Measurements from ENCODE around the gene DLGAP4.
A peak's percentile ranks its signal among the peaks of the same experiment; 100 is the strongest.

Gene DLGAP4

DNA sequence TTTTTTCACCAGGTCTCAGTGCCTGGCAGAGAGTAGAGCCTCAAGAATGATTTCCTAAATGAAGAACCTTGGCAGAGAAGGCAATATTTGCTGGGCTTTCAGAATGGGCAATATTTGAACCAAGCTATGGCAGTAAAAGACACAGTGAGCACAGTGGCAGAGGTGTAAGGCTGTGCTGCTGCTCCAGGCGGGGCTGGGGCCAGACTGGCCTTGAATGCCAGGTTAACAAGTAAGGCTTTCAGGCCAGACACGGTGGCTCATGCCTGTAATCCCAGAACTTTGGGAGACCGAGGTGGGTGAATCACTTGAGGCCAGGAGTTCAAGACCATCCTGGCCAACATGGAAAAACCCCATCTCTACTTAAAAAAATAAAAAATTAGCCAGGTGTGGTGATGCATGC is 226.7 kb downstream of the DLGAP4 start:
- ChIA-PET POLR2A (no interaction called here), CTCF (interaction anchor here (1.3 kb wide), 1 partner anchor 13 kb away, joined by 4 read pairs; no protein-coding TSS in a partner anchor)
- peak; percentile 4 for DNase-seq (ENCODE audit: extremely low spot score)
- TF ChIP-seq, protein P1, sequence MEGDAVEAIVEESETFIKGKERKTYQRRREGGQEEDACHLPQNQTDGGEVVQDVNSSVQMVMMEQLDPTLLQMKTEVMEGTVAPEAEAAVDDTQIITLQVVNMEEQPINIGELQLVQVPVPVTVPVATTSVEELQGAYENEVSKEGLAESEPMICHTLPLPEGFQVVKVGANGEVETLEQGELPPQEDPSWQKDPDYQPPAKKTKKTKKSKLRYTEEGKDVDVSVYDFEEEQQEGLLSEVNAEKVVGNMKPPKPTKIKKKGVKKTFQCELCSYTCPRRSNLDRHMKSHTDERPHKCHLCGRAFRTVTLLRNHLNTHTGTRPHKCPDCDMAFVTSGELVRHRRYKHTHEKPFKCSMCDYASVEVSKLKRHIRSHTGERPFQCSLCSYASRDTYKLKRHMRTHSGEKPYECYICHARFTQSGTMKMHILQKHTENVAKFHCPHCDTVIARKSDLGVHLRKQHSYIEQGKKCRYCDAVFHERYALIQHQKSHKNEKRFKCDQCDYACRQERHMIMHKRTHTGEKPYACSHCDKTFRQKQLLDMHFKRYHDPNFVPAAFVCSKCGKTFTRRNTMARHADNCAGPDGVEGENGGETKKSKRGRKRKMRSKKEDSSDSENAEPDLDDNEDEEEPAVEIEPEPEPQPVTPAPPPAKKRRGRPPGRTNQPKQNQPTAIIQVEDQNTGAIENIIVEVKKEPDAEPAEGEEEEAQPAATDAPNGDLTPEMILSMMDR (IDR thresholded peaks at IDR 0.05; ENCODE audit: control extremely low read depth, extremely low read depth, low read depth, missing control alignments) = no peak

DNA sequence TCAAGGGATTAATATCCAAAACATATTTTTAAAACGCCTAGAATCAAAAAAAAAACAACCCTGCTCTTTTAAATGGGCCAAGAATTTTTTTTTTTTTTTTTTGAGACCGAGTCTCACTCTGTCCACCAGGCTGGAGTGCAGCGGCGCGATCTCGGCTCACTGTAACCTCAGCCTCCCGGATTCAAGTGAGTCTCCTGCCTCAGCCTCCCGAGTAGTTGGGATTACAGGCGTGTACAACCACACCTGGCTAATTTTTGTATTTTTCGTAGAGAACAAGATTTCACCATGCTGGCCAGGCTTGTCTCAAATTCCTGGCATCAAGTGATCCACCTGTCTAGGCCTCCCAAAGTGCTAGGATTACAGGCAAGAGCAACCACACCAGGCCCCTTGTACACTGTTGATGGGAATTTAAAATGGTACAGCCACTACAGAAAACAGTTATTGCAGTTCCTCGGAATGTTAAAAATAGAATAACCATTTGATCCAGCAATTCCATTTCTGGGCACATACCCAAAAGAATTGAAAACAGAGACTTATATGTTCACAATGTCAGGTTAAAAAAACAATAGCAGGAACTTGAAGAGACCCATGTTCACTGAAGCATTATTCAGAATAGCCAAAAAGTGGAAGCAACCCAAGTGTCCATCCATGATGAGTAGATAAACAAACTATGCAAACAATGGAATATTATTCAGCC is 232.0 kb downstream of the DLGAP4 start:
- DNase-seq (ENCODE audit: extremely low spot score) = no peak
- TF ChIP-seq, protein P1 (IDR thresholded peaks at IDR 0.05; ENCODE audit: control extremely low read depth, extremely low read depth, low read depth, missing control alignments) = no peak
- POLR2A ChIA-PET = no interaction called here
- CTCF ChIA-PET = no interaction called here

DNA sequence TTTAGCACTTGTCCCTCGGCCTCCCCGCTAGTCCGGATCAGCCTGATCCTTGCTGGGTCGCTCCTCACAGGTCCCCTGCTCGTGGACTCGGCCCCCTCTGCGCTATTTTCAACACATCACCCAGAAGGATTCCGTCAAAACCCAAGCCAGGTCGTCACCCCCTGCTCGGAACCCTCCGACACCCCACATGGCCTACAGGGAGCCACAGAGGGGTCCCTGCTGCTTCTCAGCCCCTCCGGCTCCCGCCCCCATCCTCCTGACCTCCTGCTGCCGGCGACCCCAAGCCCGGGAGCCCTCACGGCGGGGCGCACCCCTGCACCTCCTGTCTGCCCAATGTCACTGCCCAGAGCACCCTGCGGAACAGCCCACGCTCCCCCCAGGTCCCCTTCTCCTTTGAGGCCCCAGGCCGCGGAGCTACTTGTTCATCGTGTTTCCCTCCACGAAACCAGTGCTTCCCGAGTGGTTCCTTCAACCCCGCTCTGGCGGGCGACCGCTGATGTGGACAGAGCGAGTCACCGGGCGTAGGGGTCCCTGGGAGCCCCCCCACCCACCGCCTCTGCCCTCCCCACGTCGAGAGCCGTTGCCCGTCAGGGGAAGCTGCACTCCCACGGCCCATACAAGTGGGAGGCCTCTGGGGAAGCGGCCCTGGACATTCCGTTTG is 234.5 kb downstream of the DLGAP4 start:
- TF ChIP-seq, protein P1 (IDR thresholded peaks at IDR 0.05; ENCODE audit: control extremely low read depth, extremely low read depth, low read depth, missing control alignments) = no peak
- CTCF ChIA-PET = interaction anchor here (1.2 kb wide), 1 partner anchor 12 kb away, joined by 3 read pairs; no protein-coding TSS in a partner anchor
- no peak for DNase-seq (ENCODE audit: extremely low spot score)
- POLR2A ChIA-PET = no interaction called here

DNA sequence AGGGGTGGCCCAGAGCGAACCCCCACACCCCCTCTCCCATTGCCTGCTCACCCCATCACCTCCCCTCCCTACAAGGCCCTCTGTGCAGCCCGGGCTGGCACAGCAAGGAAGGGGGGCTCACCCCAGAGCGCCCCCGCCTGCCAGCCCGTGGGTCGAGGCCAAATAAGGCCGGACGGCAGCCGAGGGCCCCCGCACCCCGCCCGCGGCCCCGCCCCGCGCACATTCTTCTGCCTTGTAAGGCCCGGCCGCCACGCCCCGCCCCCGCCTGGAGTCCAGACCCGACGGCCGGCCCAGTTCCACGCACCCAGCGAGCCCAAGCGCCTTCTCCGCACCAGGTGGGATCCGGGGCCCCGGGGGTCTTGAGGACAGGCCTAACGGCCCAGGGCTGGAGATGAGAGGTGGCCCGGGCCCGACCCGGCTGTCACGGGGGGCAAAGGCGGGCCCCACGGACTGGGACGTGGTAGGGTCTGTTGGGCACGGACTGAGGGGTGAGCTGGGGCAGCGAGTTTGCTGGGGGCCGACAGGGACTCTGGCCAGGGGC is 235.2 kb downstream of the DLGAP4 start, which contains the start of gene MYL9:
Gene MYL9, plus strand, starts transcription at position 293 of the 541 bp plus-strand sequence. CDS start 3,366 bp downstream, outside the sequence.
- CTCF ChIA-PET = interaction anchor here (0.8 to 1.9 kb wide), 3 partner anchors 10 to 40 kb away, joined by 3 to 5 read pairs (median 4); no protein-coding TSS in a partner anchor
- TF ChIP-seq, protein P1 (IDR thresholded peaks at IDR 0.05; ENCODE audit: control extremely low read depth, extremely low read depth, low read depth, missing control alignments) = no peak
- POLR2A ChIA-PET = no interaction called here
- peak; percentile 76 for DNase-seq (ENCODE audit: extremely low spot score)

DNA sequence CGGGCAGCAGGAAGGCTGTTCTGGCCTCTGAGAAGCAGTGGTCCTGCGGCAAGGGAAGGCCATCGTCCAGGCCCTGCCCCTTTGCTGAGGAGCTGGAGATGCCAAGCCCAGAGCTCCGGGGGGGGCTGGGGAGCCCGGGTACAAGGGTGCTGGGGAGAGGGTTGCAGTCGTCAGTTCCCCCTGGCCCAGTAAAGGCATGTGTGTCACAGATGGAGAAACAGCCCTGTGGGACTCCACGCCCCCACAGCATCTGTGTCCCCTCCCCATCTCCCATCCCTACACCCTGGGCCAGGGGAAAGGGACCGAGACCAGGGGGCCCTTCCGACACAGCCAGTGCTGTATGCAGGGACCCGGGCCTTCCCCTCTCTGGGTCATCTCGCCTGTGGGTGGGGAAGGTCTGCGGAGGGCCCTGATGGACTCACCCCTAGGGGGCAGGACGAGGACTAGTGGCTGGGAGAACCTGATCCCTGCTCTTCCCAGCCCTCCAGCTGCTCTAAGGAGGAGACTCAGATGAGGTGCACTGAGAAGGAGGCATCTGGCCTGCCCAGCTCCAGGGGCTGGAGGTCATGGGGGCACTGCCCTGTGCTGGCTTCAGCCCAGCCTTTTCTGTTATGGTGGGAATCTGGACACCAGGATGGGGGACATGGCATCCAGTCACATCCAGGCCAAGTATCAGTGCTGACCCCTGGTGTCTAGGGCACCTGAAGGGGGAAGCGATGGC is 235.8 kb downstream of the DLGAP4 start:
- ChIA-PET CTCF (interaction anchor here (0.8 to 1.9 kb wide), 3 partner anchors 10 to 40 kb away, joined by 3 to 5 read pairs (median 4); no protein-coding TSS in a partner anchor), POLR2A (no interaction called here)
- DNase-seq (ENCODE audit: extremely low spot score) = no peak
- TF ChIP-seq, protein P1 (IDR thresholded peaks at IDR 0.05; ENCODE audit: control extremely low read depth, extremely low read depth, low read depth, missing control alignments) = peak; percentile 33
